ENCODE data around the gene NEO1. TPM values are rescaled to one million over a fixed set of nuclear protein-coding genes. Genes with fewer than 3 reads are reported as not detected.

Gene NEO1
- total and polyA plus RNA-seq, 2 experiments from 2014 or later: 4.5 to 13.6 TPM

DNA sequence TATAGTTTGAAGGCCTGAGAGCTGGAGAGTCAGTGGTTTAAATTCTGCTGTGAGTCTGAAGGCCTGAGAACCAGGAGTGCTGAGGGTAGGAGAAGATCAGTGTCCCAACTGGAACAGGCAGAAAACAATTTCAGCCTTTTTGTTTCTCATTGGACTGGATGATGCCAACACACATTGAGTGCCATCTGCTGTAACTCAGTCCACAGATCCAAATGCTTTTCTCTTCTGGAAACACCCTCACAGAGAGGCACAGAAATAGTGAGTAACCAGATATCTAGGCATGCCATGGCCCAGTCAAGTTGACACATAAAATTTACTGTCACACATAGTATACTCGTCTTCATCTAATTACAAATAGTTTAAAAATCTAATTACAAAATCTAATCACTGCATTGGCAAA is 100.8 kb downstream of the NEO1 start:
- Histone ChIP-seq H3F3A (ENCODE audit: insufficient read depth) (no peaks in the 10 kb centered on the region), H3K27me3 (replicated peaks; ENCODE audit: insufficient read depth) (no peaks in the 10 kb centered on the region), H3K4me2 (ENCODE audit: unreplicated experiment) (no peak overlapping the region), H3K9ac (no peak overlapping the region), H2AFZ (no peak overlapping the region), H3K79me2 (ENCODE audit: insufficient read depth) (no peaks in the 10 kb centered on the region), H3K27ac (no peak overlapping the region), H3K9me3 (ENCODE audit: low read depth) (no peaks in the 10 kb centered on the region), H3K4me1 (ENCODE audit: insufficient read depth) (no peaks in the 10 kb centered on the region), H3K4me3 (no peak overlapping the region), H3K36me3 (ENCODE audit: low read depth) (no peaks in the 10 kb centered on the region), H3K9me2 (ENCODE audit: insufficient read depth) (no peaks in the 10 kb centered on the region), H4K20me1 (ENCODE audit: insufficient read depth) (no peaks in the 10 kb centered on the region)
- in situ Hi-C loops (cut with MboI): no loop called here
- DNase-seq: no peak
- 53 to 61% methylated on average over 1 of the region's 1 CpG for WGBS, 2 experiments (ENCODE audit: low coverage in 1 of 2, low lambda C conversion rate in 2 of 2, missing lambda C conversion rate in 2 of 2)
- TF ChIP-seq EZH2 (IDR thresholded peaks at IDR 0.05; ENCODE audit: insufficient read depth, poor library complexity, severe bottlenecking): no peak
- no peak for TF ChIP-seq EZH2phosphoT487 (IDR thresholded peaks at IDR 0.05; ENCODE audit: insufficient read depth, low read depth)

DNA sequence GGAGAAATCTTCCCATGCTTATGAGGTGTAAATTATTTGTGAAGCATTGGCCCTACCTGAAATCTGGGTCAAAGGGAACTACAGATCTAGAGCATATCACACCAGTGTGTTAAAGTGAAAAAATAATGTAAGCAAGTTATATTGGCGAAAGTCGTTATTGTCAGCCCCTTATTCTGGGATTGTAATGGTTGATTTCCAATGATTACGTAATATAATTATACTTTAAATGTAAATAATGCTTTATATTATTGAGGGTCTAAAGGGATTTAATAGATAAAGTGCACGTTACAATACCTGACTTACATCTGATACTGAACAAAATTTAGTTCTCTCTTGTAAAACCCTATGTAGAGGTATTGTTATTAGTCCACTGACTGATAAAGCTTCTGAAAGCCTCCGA is 101.2 kb downstream of the NEO1 start:
- Histone ChIP-seq H3K4me3 (no peak overlapping the region), H3K9me2 (ENCODE audit: insufficient read depth) (no peaks in the 10 kb centered on the region), H3K9me3 (ENCODE audit: low read depth) (no peaks in the 10 kb centered on the region), H3K79me2 (ENCODE audit: insufficient read depth) (no peaks in the 10 kb centered on the region), H2AFZ (no peak overlapping the region), H3K9ac (no peak overlapping the region), H3K27me3 (replicated peaks; ENCODE audit: insufficient read depth) (no peaks in the 10 kb centered on the region), H3F3A (ENCODE audit: insufficient read depth) (no peaks in the 10 kb centered on the region), H4K20me1 (ENCODE audit: insufficient read depth) (no peaks in the 10 kb centered on the region), H3K36me3 (ENCODE audit: low read depth) (no peaks in the 10 kb centered on the region), H3K4me1 (ENCODE audit: insufficient read depth) (no peaks in the 10 kb centered on the region), H3K4me2 (ENCODE audit: unreplicated experiment) (no peak overlapping the region), H3K27ac (no peak overlapping the region)
- 84% methylated on average over 5 of the region's 5 CpGs for WGBS, 2 experiments (ENCODE audit: low coverage in 1 of 2, low lambda C conversion rate in 2 of 2, missing lambda C conversion rate in 2 of 2)
- in situ Hi-C loops (cut with MboI): no loop called here
- no peak for TF ChIP-seq EZH2 (IDR thresholded peaks at IDR 0.05; ENCODE audit: insufficient read depth, poor library complexity, severe bottlenecking)
- no peak for TF ChIP-seq EZH2phosphoT487 (IDR thresholded peaks at IDR 0.05; ENCODE audit: insufficient read depth, low read depth)
- DNase-seq: no peak

GRCh38 chr15:73156431-73157191 is 104.3 kb downstream of the NEO1 start:
- DNase-seq: no peak
- no peak for TF ChIP-seq EZH2phosphoT487 (IDR thresholded peaks at IDR 0.05; ENCODE audit: insufficient read depth, low read depth)
- TF ChIP-seq EZH2 (IDR thresholded peaks at IDR 0.05; ENCODE audit: insufficient read depth, poor library complexity, severe bottlenecking): no peak
- Histone ChIP-seq H3K79me2 (ENCODE audit: insufficient read depth) (no peaks in the 10 kb centered on the region), H3K4me3 (no peak overlapping the region), H2AFZ (no peak overlapping the region), H3K9ac (no peak overlapping the region), H3K27me3 (replicated peaks; ENCODE audit: insufficient read depth) (no peaks in the 10 kb centered on the region), H3K27ac (no peak overlapping the region), H3K4me1 (ENCODE audit: insufficient read depth) (no peaks in the 10 kb centered on the region), H3F3A (ENCODE audit: insufficient read depth) (no peaks in the 10 kb centered on the region), H3K9me2 (ENCODE audit: insufficient read depth) (no peaks in the 10 kb centered on the region), H3K36me3 (ENCODE audit: low read depth) (no peaks in the 10 kb centered on the region), H4K20me1 (ENCODE audit: insufficient read depth) (no peaks in the 10 kb centered on the region), H3K9me3 (ENCODE audit: low read depth) (no peaks in the 10 kb centered on the region), H3K4me2 (ENCODE audit: unreplicated experiment) (no peak overlapping the region)
- in situ Hi-C loops (cut with MboI): no loop called here
- WGBS, 2 experiments (ENCODE audit: low coverage in 1 of 2, low lambda C conversion rate in 2 of 2, missing lambda C conversion rate in 2 of 2): 86 to 97% methylated on average over 3 of the region's 3 CpGs

- in situ Hi-C loops (cut with MboI): no loop called here
- 17 to 20% methylated on average over 1 of the region's 1 CpG for WGBS, 2 experiments (ENCODE audit: low coverage in 1 of 2, low lambda C conversion rate in 2 of 2, missing lambda C conversion rate in 2 of 2)
- DNase-seq: no peak
Observed at GRCh38 chr15:73161546-73161945, 109.3 kb downstream of the NEO1 start.

More at GRCh38 chr15:73161546-73161945, 109.3 kb downstream of the NEO1 start:
- Histone ChIP-seq H3K9ac (no peak overlapping the region), H3K79me2 (ENCODE audit: insufficient read depth) (no peaks in the 10 kb centered on the region), H3K27me3 (replicated peaks; ENCODE audit: insufficient read depth) (no peaks in the 10 kb centered on the region), H3K36me3 (ENCODE audit: low read depth) (no peaks in the 10 kb centered on the region), H3K4me1 (ENCODE audit: insufficient read depth) (no peaks in the 10 kb centered on the region), H3K4me2 (ENCODE audit: unreplicated experiment) (no peak overlapping the region), H3K4me3 (no peak overlapping the region), H2AFZ (no peak overlapping the region), H3K27ac (no peak overlapping the region), H3K9me3 (ENCODE audit: low read depth) (no peaks in the 10 kb centered on the region), H3F3A (ENCODE audit: insufficient read depth) (no peaks in the 10 kb centered on the region), H3K9me2 (ENCODE audit: insufficient read depth) (no peaks in the 10 kb centered on the region), H4K20me1 (ENCODE audit: insufficient read depth) (no peaks in the 10 kb centered on the region)
- no peak for TF ChIP-seq EZH2phosphoT487 (IDR thresholded peaks at IDR 0.05; ENCODE audit: insufficient read depth, low read depth)
- no peak for TF ChIP-seq EZH2 (IDR thresholded peaks at IDR 0.05; ENCODE audit: insufficient read depth, poor library complexity, severe bottlenecking)
